ENCODE results near the gene EFCAB13. TPM values are rescaled to one million over a fixed set of nuclear protein-coding genes. Genes with fewer than 3 reads are reported as not detected.
"Not testable (repeated sequence)": the region's sequence is repeated elsewhere in the genome, so short reads cannot be mapped to it uniquely, and the experiment has no call there.

Gene EFCAB13
- total RNA-seq, 2 donors from 2014 or later, result 5.7 to 6.8 TPM

DNA sequence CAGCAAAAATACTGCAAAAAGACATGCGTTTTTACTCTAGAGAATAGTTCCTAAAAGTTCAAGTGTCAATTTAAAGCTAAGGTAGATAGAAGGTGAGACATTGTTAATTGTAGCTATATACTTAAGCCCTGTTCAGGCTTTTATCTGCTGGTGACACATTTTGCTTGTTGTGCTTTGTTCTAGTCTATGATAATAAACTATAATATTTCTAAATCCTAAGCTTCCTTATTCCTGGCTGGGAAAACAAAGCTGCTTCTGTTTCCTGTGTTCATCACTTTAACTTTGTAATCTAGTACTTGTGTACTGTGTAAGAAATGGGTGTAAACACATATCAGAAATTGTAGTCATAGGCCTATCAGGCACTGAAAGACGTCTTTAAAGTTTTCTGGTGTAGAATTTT, 77.3 kb downstream of the EFCAB13 start:
- intact Hi-C loops (cut with DNase I), result no loop called here
- DNase-seq (no peak), ATAC-seq (no peak)

DNA sequence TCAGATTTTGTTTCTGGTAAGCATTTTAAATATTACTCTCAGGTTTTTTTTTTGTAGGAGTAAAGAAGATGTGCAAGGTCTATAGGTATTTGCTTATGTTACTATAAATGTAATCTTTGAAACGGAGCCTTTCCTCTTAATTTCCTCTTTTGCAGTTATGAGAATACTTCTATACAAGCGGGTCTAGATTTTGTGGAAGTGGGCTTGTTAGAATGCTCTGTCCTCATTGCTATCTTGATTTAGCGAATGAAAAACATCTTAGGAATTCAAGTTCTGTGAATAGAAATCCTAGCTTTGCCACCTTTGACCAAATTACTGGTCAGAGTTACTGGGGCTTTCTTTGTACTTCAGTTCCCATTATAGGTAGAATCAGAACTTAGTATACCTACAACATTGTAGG, 80.3 kb downstream of the EFCAB13 start:
- ATAC-seq (no peak), DNase-seq (no peak)
- intact Hi-C loops (cut with DNase I), result no loop called here

DNA sequence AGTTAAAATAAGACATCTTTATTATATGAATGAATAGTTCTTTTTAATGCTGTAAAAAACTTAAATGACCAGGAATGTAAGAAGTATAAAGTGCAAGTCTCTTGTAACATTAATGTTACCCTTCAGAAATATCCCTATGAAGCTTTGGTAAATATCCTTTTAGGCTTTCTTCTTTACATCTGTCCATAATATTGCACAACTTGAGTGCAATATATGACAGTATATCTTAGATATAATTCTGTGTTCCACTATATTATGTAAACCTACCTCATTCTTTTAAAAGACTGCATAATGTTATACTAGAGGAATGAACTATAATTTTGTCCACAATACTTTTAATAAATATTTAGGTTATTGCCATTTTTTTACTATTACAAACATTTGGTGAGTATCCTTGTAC, 81.1 kb downstream of the EFCAB13 start:
- no peak for ATAC-seq

DNA sequence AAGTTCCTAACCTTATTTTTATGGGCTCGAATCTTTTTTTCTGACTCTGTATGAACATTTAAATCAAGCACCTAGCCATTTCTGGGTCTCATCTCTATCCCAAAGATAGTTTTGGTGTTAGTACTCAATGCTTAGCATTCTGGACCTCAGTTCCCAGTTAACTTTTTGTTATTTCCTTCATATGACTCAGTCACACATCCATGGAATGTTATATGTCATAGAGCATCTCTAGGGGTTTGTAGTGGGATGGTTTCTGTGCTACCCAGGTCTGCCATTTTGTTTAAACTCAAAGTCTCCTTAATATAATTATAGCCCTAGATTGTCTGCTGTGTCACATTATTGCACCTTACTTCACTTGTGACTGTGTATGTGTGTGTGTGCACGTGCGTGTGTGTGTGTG, 90.1 kb downstream of the EFCAB13 start:
- no peak for DNase-seq
- intact Hi-C loops (cut with DNase I), result no loop called here
- no peak for ATAC-seq

More for the DNA sequence above, 81.1 kb downstream of the EFCAB13 start:
- DNase-seq, result no peak
- intact Hi-C loops (cut with DNase I), result no loop called here

DNA sequence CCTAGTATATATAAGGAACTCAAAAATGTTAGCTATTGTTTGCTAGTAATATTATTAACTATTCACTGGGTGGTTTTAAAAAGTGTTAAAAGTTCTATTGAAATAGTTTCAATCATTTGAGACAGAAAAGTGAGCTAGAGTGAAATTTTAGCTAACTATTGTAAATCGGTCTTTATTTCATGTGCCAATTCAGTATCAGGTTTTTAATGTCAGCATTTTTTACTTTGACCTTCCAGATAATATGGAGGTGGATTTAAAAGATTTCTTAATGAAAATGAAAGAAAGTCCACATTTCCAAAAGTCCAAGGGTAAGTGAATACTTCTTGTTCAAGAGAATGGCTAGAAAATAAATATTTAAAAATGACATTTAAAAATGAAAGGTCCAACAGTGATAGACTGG, 90.9 kb downstream of the EFCAB13 start:
- no peak for ATAC-seq
- intact Hi-C loops (cut with DNase I), result no loop called here
- no peak for DNase-seq

DNA sequence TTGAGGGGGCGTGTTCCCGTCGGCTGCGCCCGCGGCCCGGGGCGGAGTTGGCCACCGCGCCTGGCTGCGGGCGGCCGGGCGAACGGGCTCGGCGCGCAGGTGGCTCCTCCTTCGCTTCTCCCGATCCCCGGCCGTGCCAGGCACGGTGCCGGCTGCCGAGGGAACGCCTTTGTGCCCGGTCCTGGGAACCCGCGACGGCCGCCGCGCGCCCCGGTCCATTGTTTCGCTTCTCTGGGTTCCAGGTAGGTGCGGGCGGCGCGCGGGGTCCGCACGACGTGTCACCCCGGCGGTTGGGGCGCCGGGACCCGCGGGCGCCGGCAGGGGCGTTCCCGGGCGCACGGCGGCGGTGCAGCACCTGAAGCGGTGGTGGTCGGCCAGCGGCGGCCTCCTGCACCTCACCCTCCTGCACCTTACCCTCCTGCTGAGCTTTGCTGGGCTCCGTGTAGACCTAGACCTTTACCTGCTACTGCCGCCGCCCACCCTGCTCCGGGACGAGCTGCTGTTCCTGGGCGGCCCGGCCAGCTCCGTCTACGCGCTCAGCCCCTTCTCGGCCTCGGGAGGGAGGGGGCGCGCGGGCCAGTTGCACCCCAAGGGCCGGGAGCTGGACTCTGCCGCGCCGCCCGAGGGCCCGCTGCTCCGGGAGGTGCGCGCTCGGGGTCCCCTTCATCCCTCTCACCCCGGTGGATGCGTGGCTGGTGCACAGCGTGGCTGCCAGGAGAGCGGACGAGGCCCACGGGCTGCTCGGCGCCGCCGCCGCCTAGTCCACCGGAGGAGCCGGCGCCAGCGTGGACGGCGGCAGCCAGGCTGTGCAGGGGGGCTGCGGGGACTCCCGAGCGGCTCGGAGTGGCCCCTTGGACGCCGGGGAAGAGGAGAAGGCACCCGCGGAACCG, 99.9 kb downstream of the EFCAB13 start:
- DNase-seq (peak; percentile 23), ATAC-seq (peak; percentile 71 to 92)
- intact Hi-C loops (cut with DNase I), result no loop called here

DNA sequence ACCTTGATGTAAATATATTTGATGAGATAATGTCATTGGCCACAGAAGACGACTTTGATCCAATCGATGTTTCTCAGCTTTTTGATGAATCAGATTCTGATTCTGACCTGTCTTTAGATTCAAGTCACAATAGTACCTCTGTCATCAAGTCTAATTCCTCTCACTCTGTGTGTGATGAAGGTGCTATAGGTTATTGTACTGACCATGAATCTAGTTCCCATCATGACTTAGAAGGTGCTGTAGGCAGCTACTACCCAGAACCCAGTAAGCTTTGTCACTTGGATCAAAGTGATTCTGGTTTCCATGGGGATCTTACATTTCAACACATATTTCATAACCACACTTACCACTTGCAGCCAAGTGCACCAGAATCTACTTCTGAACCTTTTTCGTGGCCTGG, 101.5 kb downstream of the EFCAB13 start:
- DNase-seq; intact Hi-C loops (cut with DNase I); ATAC-seq: not testable (repeated sequence)

DNA sequence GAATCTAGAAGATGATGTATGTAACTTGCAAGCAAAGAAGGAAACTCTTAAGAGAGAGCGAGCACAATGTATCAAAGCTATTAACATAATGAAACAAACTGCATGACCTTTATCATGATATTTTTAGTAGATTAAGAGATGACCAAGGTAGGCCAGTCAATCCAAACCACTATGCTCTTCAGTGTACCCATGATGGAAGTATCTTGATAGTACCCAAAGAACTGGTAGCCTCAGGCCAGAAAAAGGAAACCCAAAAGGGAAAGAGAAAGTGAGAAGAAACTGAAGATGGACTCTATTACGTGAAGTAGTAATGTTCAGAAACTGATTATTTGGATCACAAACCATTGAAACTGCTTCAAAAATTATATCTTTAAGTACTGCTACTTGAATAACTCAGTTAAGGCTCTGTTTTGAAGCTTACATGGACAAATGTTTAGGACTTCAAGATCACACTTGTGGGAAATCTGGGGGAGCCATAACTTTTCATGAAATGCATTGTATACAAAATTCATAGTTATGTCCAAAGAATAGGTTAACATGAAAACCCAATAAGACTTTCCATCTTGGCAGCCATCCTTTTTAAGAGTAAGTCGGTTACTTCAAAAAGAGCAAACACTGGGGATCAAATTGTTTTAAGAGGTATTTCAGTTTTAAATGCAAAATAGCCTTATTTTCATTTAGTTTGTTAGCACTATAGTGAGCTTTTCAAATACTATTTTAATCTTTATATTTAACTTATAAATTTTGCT, 102.3 kb downstream of the EFCAB13 start:
- ATAC-seq; intact Hi-C loops (cut with DNase I); DNase-seq: not testable (repeated sequence)

DNA sequence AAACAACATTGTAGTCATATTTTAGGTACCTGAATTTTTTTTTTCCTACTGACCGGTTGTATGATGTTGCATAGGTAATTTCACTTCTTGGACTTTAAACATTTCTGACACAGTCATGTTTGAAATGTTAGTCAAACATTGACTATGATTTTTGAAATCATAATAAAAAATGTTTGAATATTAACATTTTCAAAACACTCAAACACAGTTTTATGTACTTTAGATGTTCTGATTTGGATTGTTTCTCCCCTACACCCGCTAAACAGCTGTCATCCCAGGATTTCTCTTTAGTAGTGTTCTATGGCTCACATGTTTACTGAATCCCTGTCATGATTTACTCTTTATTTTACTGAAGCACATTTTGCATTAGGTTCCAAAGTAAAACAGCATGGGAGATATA, 104.2 kb downstream of the EFCAB13 start:
- DNase-seq (no peak), ATAC-seq (no peak)
- intact Hi-C loops (cut with DNase I), result no loop called here

DNA sequence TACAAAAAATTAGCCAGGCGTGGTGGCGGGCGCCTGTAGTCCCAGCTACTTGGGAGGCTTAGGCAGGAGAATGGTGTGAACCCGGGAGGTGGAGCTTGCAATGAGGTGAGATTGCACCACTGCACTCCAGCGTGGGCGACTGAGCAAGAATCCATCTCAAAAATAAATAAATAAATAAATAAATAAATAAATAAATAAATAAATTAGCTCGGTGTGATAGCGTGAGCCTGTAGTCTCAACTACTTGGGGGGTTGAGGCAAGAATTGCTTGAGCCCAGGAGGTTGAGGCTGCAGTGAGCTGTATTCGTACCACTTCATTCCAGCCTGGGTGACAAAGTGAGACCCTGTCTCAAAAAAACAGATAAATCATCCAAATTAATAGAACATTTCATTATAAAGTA, 108.5 kb downstream of the EFCAB13 start:
- intact Hi-C loops (cut with DNase I); DNase-seq: not testable (repeated sequence)

DNA sequence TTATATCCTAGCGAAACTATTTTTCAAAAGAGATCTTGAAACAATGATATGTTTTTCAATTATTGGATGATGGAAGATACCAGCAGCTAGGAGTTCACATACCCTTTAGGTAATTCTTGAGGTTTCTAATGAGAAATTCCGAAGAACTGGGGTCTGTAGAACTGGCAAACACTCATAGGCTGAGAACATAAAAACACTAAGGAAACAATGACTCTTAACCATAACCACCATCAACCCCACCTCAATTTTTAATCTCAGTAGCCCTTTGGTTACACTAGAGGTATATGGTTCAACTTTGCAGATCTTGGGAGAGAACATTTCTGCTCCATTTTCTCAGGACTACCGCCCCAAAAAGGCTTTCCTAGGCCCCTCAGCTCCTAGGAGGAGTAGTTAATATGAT, 141.4 kb downstream of the EFCAB13 start:
- intact Hi-C loops (cut with DNase I), result no loop called here
- DNase-seq (no peak), ATAC-seq (no peak)

More for the DNA sequence above, 108.5 kb downstream of the EFCAB13 start:
- ATAC-seq, result not testable (repeated sequence)

DNA sequence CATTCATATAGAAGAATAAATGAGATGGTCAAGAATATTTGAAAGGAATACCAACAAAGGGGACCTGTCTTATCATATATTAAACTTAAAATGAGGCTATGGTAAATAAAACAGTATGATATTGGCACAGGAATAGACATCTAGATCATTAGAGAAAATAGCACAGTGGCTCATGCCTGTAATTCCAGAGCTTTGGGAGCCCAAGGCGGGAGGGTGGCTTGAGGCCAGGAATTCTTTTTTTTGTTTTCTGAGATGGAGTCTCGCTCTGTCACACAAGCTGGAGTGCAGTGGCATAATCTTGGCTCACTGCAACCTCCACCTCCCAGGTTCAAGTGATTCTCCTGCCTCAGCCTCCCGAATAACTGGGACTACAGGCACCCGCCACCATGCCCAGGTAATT, 143.2 kb downstream of the EFCAB13 start:
- intact Hi-C loops (cut with DNase I); ATAC-seq: not testable (repeated sequence)

DNA sequence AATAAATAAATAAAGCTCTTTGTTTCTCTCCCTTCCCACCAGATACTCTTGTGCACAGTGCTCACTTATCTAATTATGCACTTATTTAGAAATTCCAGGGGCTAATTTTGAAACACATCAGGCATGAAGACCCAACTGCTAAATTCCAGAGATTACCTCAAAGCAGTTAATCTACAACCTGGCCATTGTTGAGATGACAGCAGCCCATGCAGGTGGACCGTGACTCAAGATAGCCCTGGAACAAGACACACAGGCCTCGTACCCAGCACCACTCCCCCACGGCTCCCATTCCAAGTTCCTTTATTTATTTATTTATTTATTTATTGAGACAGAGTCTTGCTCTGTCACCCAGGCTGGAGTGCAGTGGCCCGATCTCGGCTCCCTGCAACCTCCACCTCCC, 147.1 kb downstream of the EFCAB13 start:
- intact Hi-C loops (cut with DNase I), result no loop called here
- ATAC-seq (no peak), DNase-seq (no peak)

More for the DNA sequence above, 143.2 kb downstream of the EFCAB13 start:
- not testable (repeated sequence) for DNase-seq

DNA sequence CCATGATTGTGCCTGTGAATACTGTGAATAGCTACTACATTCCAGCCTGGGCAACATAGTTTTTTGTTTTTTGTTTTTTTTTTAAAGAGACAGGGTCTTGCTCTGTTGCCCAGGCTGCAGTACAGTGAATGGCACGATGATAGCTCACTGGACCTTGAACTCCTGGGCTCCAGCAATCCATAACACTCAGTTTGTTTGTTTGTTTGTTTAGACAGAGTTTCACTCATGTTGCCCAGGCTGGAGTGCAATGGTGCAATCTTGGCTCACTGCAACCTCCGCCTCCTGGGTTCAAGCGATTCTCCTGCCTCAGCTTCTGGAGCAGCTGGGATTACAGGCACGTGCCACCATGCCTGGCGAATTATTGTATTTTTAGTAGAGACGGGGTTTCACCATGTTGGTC, 148.3 kb downstream of the EFCAB13 start:
- DNase-seq; intact Hi-C loops (cut with DNase I); ATAC-seq: not testable (repeated sequence)

Other genes with a start within 250 kb of the EFCAB13 start
- 10 to 100 TPM; 75.7 to 83.9 TPM for gene CDC27, start 134.7 kb upstream of the EFCAB13 start, total RNA-seq
- gene MYL4, start 114.6 kb upstream of the EFCAB13 start, total RNA-seq, result 1,000 to 10,000 TPM; 4,221 to 5,418 TPM
- gene ITGB3, start 70.1 kb upstream of the EFCAB13 start, total RNA-seq, result 10 to 100 TPM in 1 of 2 donors, 1 to 10 TPM in 1; 5.9 to 19.5 TPM
- 10 to 100 TPM; 87.4 to 99.8 TPM for gene NPEPPS, start 207.2 kb downstream of the EFCAB13 start, total RNA-seq

Data from left cardiac atrium (tissue), 4 donors.